HS-5 (cell line): ENCODE results near the gene COX20.
A peak's percentile ranks its signal among the peaks of the same experiment; 100 is the strongest.

Experiments
- DNase-seq: peaks from one replicate; pipeline ENCODE4 v3.0.0-alpha.2; 2012; ENCODE audit warnings: low read depth

Gene COX20

DNA sequence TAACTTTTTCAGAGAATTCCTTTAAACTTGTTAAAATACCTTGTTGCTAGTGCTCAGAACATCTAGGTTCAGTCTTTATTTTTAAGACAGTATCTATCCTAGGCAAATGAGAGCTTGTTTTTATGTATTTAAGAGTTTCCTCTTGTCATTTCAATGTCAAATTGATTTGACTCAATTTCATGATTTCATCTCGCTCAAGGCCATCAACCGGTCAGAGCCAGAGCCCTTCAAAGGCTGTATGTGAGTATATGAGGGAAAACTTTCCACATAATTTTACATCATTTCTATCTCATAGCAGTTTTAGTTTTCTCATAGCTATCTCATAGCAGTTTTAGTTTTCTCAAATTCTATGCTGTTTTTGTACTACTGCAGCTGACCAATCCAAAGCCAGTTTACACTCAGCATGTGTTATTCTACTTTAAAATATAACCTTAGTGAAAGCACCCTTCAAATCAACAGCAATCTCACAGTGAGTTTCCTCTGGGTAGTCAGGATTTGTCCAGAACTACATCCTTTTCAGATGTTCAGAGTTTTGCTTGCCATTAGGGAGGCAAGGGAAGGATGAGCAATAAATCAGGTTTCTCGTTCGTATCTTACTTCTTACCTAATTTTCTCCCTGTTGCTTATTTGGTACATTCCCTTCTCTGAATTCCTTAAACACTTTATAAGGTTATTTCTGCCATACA lies 16.2 kb downstream of the COX20 start:
- DNase-seq = no peak

DNA sequence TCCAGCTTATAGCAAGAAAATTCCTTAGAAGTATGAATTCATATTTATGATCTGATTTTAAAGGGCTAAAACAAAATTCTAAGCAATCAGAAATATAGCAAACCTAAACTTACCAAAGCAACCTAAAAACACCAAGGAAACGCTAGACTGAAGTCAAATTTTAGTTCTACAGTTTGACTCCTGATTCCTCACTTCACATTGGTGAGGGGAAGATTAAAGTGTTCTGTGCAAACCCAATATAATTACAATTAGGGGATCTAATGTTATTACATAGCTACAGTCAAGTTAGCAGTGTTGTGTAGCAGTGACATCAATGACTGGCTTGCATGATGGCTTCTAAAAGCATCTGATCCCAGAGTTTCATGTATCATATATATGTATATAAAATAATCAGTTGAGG lies 17.2 kb downstream of the COX20 start:
- no peak for DNase-seq

DNA sequence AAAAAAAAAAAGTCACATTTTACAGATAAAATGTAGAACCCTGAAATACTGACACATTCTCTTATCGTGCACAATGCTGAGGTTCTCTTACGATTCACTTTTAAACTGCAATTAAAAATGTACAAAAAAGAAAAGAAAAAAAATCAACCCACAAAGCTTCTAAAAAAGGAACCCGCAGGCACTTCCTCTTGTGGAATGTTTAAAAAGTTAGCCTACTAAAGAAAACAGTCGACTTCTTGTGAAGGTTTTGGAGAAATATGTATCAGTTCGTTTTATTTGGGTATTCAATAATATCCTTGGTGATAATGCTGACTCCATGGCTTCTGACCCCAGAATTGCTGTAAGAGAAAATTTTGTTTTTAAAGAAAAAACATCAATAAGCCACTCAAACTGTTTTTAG lies 18.7 kb downstream of the COX20 start:
- no peak for DNase-seq

- DNase-seq = no peak
Observed at GRCh38 chr1:244854865-244855578, 19.6 kb downstream of the COX20 start.

- no peak for DNase-seq
Observed at GRCh38 chr1:244857761-244858160, 22.3 kb downstream of the COX20 start.

DNA sequence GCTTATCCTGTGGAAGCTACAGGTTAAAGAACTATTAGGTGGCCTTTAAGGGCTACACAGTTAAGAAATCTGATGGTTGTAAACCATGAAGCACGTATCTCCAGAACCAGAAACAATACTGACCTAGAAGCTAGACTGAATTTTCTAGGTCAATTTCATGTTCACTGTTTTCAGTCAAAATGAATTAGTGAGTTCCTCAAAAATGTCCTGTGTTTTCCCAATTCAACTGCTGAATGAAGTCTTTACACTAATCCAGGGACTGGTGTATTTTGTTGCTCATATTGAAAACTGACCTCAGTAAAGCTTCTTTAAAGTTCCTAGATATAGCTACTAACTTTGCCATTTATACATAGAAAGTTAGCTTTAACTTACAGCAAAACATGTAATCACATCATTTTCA lies 22.9 kb downstream of the COX20 start:
- DNase-seq = no peak

DNA sequence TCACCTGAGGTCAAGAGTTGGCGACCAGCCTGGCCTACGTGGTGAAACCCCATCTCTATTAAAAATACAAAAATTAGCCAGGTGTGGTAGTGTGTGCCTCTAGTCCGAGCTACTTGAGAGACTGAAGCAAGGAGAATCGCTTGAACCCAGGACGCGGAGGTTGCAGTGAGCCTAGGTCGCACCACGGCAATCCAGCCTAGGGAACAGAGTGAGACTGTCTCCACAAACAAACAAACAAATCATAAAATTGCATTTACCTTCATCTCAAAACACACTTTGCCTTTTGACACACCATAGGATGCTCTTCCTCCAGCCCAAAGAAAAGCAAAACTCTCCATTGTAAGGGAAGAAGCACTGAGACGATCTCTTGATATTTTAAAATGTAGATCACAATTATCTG lies 24.6 kb downstream of the COX20 start:
- no peak for DNase-seq

DNA sequence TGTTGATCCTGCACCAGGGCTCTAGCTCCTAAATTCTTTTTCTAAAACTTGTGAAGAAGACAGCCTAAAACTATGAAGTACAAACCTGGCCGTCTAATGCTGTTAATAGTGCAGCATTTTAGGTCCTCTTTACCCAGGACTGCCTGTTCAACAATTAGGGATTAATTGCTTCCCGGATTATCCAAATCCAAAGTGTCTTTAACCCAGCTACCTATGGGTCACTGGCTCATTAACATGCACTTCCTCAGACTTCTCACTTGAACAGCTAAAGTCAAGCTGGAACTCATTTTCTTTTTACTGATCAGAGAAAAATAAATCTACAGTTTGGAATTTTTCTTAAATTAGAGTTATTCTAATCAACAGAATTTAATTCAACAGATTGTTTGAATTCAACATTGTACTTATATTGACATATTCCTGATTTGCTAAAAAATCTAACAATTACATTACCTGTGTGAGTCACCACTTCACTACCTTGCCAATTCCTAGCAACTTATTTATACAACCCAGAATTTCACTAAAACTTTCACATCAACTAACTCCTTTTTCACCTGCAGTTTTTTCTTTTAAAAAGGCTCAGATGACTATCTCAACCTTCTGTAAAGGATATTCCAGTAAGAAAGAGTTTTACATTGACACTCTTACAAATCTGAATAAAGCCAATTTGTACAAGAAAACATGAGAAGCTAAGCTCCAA lies 25.6 kb downstream of the COX20 start:
- DNase-seq = no peak

DNA sequence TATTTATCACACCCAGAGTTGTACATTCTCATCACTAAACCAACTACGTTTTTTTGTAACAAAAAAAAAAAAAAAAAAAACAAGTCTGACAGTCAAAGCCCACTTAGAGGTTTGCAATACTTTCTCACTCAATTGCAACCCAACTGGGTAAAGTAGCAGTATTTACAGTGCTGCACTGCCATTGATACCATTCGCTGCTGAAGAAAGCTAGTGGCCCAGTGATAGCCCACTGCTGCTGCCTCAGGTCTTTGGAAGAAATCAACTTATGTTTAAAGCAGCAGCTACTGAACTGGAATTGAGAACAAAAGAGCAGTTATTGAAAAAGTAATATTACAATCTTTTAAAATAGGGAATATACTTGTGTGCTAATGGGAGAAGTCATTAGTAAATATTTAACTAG lies 26.2 kb downstream of the COX20 start:
- no peak for DNase-seq

DNA sequence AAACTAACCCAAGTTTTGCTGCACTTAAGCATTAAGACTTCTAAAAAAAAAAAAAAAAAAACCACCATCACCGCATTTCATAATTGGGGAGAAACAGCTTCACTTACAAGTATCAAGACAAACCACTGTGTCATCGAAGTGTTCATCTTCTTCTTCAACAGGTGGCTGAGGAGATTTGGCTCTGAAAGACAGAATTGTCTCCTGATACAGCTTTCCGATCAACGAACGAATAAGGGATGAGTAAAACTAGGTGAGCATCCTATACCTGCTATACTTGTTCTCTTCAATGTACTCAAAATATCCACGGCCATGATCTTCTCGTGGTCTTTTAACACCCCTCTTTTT lies 26.9 kb downstream of the COX20 start:
- DNase-seq = no peak

GRCh38 chr1:244862699-244863490 lies 27.4 kb downstream of the COX20 start:
- peak; percentile 59 for DNase-seq

- DNase-seq = no peak
Observed at GRCh38 chr1:244863491-244864252, 28.2 kb downstream of the COX20 start.

DNA sequence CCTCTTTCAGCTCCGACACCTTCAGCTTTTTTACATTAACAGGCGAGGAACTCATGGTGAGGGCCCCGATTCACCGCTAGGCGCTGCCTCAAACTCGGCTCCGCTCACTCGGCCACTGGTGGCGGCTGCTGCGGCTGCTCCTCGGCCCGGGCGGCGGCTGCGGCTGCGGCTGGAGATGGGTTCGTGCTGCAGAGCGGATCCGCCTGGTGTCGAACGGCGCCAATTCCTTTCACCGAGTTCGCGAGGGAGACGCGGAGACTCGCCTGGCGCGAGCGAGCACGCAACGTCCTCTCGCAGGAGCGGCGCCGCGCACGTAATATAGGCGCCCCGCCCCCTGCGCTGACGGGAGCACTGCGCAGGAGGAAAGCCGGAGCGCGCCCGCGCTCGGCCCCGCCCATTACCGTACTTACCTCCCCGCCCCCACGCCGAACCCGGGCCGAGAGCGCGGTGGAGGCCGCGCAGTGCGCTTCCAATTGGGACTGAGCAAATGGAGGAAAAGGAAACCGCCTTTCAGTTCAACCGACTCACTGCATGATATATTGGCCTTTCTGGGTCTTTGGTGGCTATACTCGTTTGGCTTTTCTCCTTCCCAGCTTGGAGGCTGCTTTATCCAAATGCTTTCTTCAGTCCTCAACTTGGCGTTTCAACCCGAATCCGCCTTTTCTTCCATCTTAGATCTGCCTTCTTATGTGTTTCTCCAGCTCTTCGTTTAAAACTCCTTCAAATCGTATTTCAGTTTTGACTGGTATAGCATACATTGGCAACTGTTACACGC lies 29.0 kb downstream of the COX20 start, which contains the start of gene HNRNPU:
HNRNPU (minus strand) TSS at position 291 of the 775 bp plus-strand sequence; CDS start at position 55, 236 bp downstream.
- DNase-seq = peak; percentile 68

DNA sequence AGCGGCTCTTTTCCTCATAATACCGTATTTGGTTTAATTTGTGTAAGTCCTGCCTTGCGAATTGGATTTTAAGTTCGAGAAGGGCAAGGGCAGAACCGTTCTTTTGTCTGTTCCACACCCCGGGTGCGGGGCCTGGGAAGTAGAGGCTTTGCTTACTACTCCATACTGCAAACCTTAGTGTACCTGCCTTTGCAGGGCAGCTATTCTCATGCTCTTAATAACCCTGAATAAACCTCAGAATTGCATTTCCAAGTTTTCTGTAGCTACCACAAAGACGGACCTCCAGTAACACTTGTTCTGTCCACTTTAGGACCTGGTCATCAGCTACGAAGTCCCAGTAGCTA lies 29.5 kb downstream of the COX20 start:
- DNase-seq = no peak

DNA sequence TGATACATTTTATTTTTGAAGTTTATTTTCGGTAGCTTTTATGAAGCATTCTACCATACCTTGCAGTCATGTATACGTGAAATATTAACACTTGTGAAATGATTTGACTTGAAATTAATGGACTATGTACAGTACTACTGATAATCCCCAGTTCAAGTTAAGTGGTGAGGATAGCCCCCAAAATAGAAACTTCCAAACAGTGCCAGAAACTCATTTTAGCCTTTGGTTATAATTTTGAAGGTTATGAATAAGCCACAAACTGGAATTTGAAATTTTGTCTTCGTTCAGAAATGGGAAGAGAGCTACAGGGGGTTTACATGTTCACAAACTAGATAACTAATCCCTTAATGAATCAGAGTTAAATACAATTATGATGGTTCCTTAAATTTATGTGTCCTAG lies 30.4 kb downstream of the COX20 start:
- DNase-seq = no peak

DNA sequence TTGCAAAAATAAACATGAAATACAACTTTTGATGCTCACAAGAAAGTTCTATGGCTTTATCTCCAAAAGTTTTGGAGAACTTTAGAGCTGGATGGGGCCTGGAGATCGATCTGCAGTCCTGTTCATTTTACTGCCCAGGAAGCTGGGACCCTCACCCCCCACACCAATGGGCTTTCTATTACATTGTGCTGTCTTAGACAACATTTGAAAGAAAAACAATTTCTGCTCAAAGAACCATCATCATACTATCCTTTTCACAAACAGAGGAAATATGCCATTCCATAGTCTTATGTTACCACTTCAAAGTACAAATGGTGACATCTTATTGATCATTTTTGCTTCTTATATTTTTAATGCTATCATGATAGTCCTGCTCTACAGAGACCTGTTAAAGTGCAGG lies 30.9 kb downstream of the COX20 start:
- DNase-seq = no peak

DNA sequence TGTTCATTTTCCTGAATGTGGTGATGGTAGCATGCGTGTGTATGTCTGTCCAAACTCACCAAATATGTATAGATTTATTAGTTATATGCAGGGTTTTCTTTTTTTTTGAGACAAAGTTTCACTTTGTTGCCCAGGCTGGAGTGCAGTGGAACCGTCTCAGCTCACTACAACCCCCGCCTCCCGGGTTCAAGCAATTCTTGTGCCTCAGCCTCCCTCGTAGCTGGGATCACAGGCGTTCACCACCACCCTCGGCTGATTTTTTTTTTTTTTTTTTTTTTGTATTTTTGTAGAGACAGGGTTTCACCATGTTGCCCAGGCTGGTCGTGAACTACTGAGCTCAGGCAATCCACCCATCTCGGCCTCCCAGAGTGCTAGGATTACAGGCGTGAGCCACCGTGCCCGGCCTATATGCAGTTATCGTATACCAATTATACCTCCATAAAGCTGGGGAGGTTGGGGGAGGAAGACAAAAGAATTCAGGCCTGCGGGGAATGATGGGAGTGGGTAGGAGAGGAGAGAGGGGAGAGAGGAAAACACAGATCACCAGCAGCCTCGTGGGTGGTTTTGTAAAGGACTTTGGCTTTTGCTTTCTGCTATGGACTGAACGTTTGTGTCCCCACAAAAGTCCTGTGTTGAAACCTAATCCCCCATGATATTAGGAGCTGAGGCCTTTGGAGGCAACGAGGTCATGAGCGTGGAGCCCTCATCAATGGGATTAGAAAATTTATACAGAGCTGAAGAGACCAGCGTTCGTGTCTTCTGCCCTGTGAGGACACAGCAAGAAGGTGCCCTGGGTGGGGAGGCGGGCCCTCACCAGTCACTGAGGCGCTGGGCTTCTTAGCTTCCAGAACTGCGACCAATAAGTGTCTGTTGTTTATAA lies 33.3 kb downstream of the COX20 start:
- no peak for DNase-seq

- no peak for DNase-seq
Observed at GRCh38 chr1:244869364-244869827, 33.9 kb downstream of the COX20 start.

DNA sequence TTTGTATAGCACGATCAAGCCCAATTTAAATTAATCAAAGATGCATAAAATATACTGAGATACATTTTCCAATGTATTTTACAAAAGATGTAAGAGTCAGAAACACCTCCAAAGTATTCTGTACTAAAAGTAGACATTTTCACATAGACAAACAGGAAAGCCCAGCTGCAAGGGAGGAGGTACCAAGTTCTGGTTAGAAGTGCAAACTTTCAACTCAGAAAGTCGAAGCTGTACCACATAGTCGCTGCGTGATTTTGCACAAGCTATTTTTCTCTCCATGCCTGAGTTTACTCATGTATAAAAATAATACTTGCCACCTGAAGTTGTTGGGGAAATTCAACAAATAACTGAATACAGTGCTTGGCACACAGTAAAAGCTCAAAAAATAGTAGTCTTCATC lies 34.5 kb downstream of the COX20 start:
- no peak for DNase-seq
